B cell (primary cell): Measurements from ENCODE around the gene RANBP3L. TPM values are rescaled to one million over a fixed set of nuclear protein-coding genes. Genes with fewer than 3 reads are reported as not detected.

Experiments used
- ATAC-seq: fragments of 200-7000 bp; cut with Tn5 transposase; one replicate; pipeline ENCODE4 v1.10.0; 2021; ENCODE audit warnings: low read depth, mild to moderate bottlenecking, moderate number of reproducible peaks, moderate library complexity
- CTCF ChIA-PET: fragments of 350-600 bp; sonication (Branson Sonifier 250); formaldehyde crosslinking; loops from one replicate; lab custom pipeline; 2021; ENCODE audit warnings: antibody characterized with exemption, inconsistent platforms; lab: Charles Lee
- POLR2A ChIA-PET: fragments of 350-600 bp; sonication (Branson Sonifier 250); formaldehyde crosslinking; loops from one replicate; lab custom pipeline; 2021; ENCODE audit warnings: antibody characterized with exemption; lab: Charles Lee
- DNase-seq: peaks from one replicate; pipeline ENCODE4 v3.0.0; 2013
- H2AFZ ChIP-seq: 2 replicates; pipeline ENCODE4 v1.6.1; 2012; ENCODE audit warnings: mild to moderate bottlenecking, low read depth, low read length; ENCODE audit not compliant: insufficient read depth, poor library complexity, severe bottlenecking
- H3K27ac ChIP-seq, 2 donors: 1 replicate in 1 of 2; 2 replicates in 1 of 2; pipeline ENCODE4 v1.5.1; 2012 to 2013; ENCODE audit warnings: low read length in 2 of 2, mild to moderate bottlenecking in 2 of 2, moderate library complexity in 1 of 2
- H3K27me3 ChIP-seq, 4 experiments: fragments of 200-600 bp in 1 of 4; sonication (generic) in 1 of 4; replicated peaks in 1 of 4; 1 replicate in 2 of 4; 2 replicates in 2 of 4; pipeline versions ENCODE4 v1.6.1 to v1.7.0; 2013 to 2016; ENCODE audit warnings: low read length in 3 of 4, mild to moderate bottlenecking in 2 of 4, mixed read lengths in 1 of 4, moderate library complexity in 1 of 4; ENCODE audit not compliant: insufficient read depth in 4 of 4, control insufficient read depth in 3 of 4; ENCODE audit errors: control extremely low read depth in 1 of 4
- H3K36me3 ChIP-seq, 2 experiments: replicated peaks in 1 of 2; 1 replicate in 1 of 2; 2 replicates in 1 of 2; pipeline versions ENCODE4 v1.6.1 to v1.7.1; 2013; ENCODE audit warnings: low read length in 1 of 2; ENCODE audit not compliant: insufficient read depth in 2 of 2, control insufficient read depth in 1 of 2; ENCODE audit errors: control extremely low read depth in 1 of 2, extremely low read depth in 1 of 2
- H3K4me1 ChIP-seq, 2 donors: fragments of 200-600 bp in 1 of 2; sonication (generic) in 1 of 2; 1 replicate in 1 of 2; 2 replicates in 1 of 2; pipeline versions ENCODE4 v1.5.1 to v1.6.1; 2013 to 2017; ENCODE audit warnings: low read length in 2 of 2; ENCODE audit not compliant: control insufficient read depth in 2 of 2, insufficient read depth in 2 of 2
- H3K4me2 ChIP-seq: replicated peaks from 2 replicates; pipeline ENCODE3; 2012; ENCODE audit warnings: mild to moderate bottlenecking, low read depth, low read length; ENCODE audit not compliant: poor library complexity, severe bottlenecking
- H3K4me3 ChIP-seq, 5 experiments: fragments of 200-600 bp in 1 of 5; sonication (generic) in 1 of 5; 1 replicate in 3 of 5; 2 replicates in 2 of 5; pipeline versions ENCODE4 v1.5.1 to v1.7.0; 2011 to 2016; ENCODE audit warnings: low read length in 4 of 5, mild to moderate bottlenecking in 4 of 5, low read depth in 2 of 5, control low read depth in 1 of 5, moderate library complexity in 1 of 5; ENCODE audit not compliant: insufficient read depth in 1 of 5; ENCODE audit errors: control extremely low read depth in 1 of 5, extremely low read depth in 1 of 5
- H3K79me2 ChIP-seq: fragments of 200-600 bp; sonication (generic); one replicate; pipeline ENCODE4 v1.6.0; 2016; ENCODE audit warnings: low read length; ENCODE audit not compliant: control insufficient read depth, insufficient read depth
- H3K9ac ChIP-seq: fragments of 200-600 bp; sonication (generic); 2 replicates; pipeline ENCODE4 v1.6.1; 2017; ENCODE audit warnings: mild to moderate bottlenecking, low read length, moderate library complexity
- H3K9me3 ChIP-seq, 3 donors: one replicate each; pipeline versions ENCODE4 v1.6.1 to v1.7.1; 2013; ENCODE audit warnings: low read length in 2 of 3; ENCODE audit not compliant: control insufficient read depth in 2 of 3, insufficient read depth in 1 of 3; ENCODE audit errors: control extremely low read depth in 1 of 3
- H4K20me1 ChIP-seq: 2 replicates; pipeline ENCODE4 v1.6.0; 2012; ENCODE audit warnings: mild to moderate bottlenecking, low read length; ENCODE audit not compliant: insufficient read depth, control insufficient read depth, poor library complexity, severe bottlenecking
- H3K27ac Mint-ChIP-seq: one replicate; pipeline ENCODE4 v1.8.0; 2021; ENCODE audit warnings: mixed read lengths
- H3K27me3 Mint-ChIP-seq: one replicate; pipeline ENCODE4 v1.8.0; 2021; ENCODE audit warnings: mixed read lengths
- H3K4me1 Mint-ChIP-seq: one replicate; pipeline ENCODE4 v1.8.0; 2021; ENCODE audit warnings: mixed read lengths
- H3K4me3 Mint-ChIP-seq: one replicate; pipeline ENCODE4 v1.8.0; 2021; ENCODE audit warnings: mixed read lengths
- H3K9me3 Mint-ChIP-seq: one replicate; pipeline ENCODE4 v1.8.0; 2022; ENCODE audit warnings: mixed read lengths; ENCODE audit not compliant: insufficient read depth
- EZH2 ChIP-seq: IDR thresholded peaks from 2 replicates; pipeline ENCODE4 v1.6.1; 2012; ENCODE audit warnings: borderline replicate concordance, low read depth, mild to moderate bottlenecking, moderate library complexity, low read length; ENCODE audit not compliant: insufficient read depth, poor library complexity, severe bottlenecking
- WGBS: methylation state at CpG from one replicate; pipeline ENCODE4 v1.1.5; 2013; ENCODE audit warnings: missing lambda C conversion rate; ENCODE audit not compliant: insufficient coverage; 5-methylcytosine and 5-hydroxymethylcytosine counted together
- intact Hi-C: fragments of 100-400 bp; cut with micrococcal nuclease; formaldehyde crosslinking; loops from one replicate; pipeline ENCODE4 v1.10.0; 2022
- polyA plus RNA-seq: library from polyadenylated mRNA; depleted of rRNA; stranded (reverse); fragments of >200 nt; gene quantifications from 2 replicates; pipeline ENCODE4 v1.2.3, GENCODE V29; 2012
- total RNA-seq, 2 donors: library from RNA; stranded (reverse); fragments of 120-200 nt in 1 of 2; gene quantifications; 1 replicate in 1 of 2; 2 replicates in 1 of 2; pipeline versions ENCODE4 v1.2.3 to v1.2.4, GENCODE V29; 2013 to 2022
- TF ChIP-seq, protein P1 (sequence below): fragments of 200-600 bp; IDR thresholded peaks from one replicate; pipeline ENCODE4 v1.8.0; 2022; ENCODE audit warnings: antibody characterized with exemption, mild to moderate bottlenecking

Gene RANBP3L
- total and polyA plus RNA-seq, 2 donors (not counting 1 experiment from before 2014, with no cell fraction given) = not detected

DNA sequence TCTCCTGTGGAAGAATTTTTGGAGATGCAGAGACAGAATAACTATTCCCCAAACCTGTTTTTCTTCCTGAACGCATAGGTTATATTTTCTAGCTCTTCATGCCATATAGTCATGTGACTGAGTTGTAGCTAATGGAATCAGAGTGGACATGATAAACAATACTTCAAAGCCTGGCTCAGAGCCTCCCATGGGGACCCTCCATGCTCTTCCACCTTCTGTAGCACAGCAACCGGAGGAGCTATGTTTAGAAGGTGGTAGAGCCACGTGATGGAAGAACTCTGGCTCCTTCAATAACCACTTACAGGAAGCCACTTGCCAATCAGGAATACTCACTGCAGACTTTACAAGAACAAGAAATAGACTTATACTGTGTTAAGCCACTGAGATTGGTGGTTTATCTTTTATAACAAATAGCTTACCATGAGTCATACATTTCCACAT lies 99.2 kb downstream of the RANBP3L start:
- no peak overlapping the region for H2AFZ ChIP-seq
- ATAC-seq (no peak), DNase-seq (no peak)
- peaks cover 3% of the 10 kb centered on the region for H3K9me3 Mint-ChIP-seq
- no peak overlapping the region for H3K4me3 Mint-ChIP-seq
- no peak overlapping the region for H3K9ac ChIP-seq
- no peak overlapping the region for H3K4me3 ChIP-seq
- no peaks in the 10 kb centered on the region for H3K4me1 ChIP-seq
- ChIA-PET CTCF (no interaction called here), POLR2A (no interaction called here)
- intact Hi-C loops = no loop called here
- H3K4me1 Mint-ChIP-seq = no peaks in the 10 kb centered on the region
- H3K27ac ChIP-seq = no peak overlapping the region
- H3K27me3 ChIP-seq = no peaks in the 10 kb centered on the region
- H3K9me3 ChIP-seq = no peaks in the 10 kb centered on the region
- no peaks in the 10 kb centered on the region for H3K79me2 ChIP-seq
- WGBS = 20% methylated on average over 2 of the region's 3 CpGs
- H3K27ac Mint-ChIP-seq = no peak overlapping the region
- no peaks in the 10 kb centered on the region for H4K20me1 ChIP-seq
- H3K4me2 ChIP-seq = no peak overlapping the region
- H3K36me3 ChIP-seq = peaks cover 0 to 10% of the 10 kb centered on the region in 2 experiments
- no peaks in the 10 kb centered on the region for H3K27me3 Mint-ChIP-seq
- TF ChIP-seq EZH2 = no peak
- TF ChIP-seq, protein P1, sequence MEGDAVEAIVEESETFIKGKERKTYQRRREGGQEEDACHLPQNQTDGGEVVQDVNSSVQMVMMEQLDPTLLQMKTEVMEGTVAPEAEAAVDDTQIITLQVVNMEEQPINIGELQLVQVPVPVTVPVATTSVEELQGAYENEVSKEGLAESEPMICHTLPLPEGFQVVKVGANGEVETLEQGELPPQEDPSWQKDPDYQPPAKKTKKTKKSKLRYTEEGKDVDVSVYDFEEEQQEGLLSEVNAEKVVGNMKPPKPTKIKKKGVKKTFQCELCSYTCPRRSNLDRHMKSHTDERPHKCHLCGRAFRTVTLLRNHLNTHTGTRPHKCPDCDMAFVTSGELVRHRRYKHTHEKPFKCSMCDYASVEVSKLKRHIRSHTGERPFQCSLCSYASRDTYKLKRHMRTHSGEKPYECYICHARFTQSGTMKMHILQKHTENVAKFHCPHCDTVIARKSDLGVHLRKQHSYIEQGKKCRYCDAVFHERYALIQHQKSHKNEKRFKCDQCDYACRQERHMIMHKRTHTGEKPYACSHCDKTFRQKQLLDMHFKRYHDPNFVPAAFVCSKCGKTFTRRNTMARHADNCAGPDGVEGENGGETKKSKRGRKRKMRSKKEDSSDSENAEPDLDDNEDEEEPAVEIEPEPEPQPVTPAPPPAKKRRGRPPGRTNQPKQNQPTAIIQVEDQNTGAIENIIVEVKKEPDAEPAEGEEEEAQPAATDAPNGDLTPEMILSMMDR = no peak

GRCh38 chr5:36200513-36200912 lies 101.2 kb downstream of the RANBP3L start:
- Histone ChIP-seq H3K36me3 (peaks cover 6 to 10% of the 10 kb centered on the region in 2 experiments), H3K9ac (no peak overlapping the region), H3K4me3 (no peak overlapping the region), H3K79me2 (no peaks in the 10 kb centered on the region), H4K20me1 (no peaks in the 10 kb centered on the region), H2AFZ (no peak overlapping the region), H3K27me3 (no peaks in the 10 kb centered on the region), H3K9me3 (no peaks in the 10 kb centered on the region), H3K27ac (no peak overlapping the region), H3K4me2 (no peak overlapping the region), H3K4me1 (no peaks in the 10 kb centered on the region)
- ChIA-PET POLR2A (no interaction called here), CTCF (interaction anchor here (1.3 kb wide), 1 partner anchor 41 kb away, joined by 3 read pairs; the partner anchor contains the start of gene NADK2)
- ATAC-seq (no peak), DNase-seq (no peak)
- intact Hi-C loops = no loop called here
- WGBS = 100% methylated on average over 1 of the region's 4 CpGs
- Mint-ChIP-seq H3K27me3 (no peaks in the 10 kb centered on the region), H3K4me1 (no peaks in the 10 kb centered on the region), H3K27ac (no peak overlapping the region), H3K9me3 (no peaks in the 10 kb centered on the region), H3K4me3 (no peak overlapping the region)
- TF ChIP-seq, protein P1 = no peak
- no peak for TF ChIP-seq EZH2
